NCI-H2196 (cell line): ENCODE measurements around the gene FBXO4.
"Not testable (repeated sequence)": the region's sequence is repeated elsewhere in the genome, so short reads cannot be mapped to it uniquely, and the experiment has no call there.

Source experiments
- DNase-seq: peaks from one replicate; lab custom pipeline; 2025; ENCODE audit not compliant: unreplicated experiment; lab: John Stamatoyannopoulos, UW

Gene FBXO4

GRCh38 chr5:41921874-41922273 is 3.2 kb upstream of the FBXO4 start:
- no peak for DNase-seq

DNA sequence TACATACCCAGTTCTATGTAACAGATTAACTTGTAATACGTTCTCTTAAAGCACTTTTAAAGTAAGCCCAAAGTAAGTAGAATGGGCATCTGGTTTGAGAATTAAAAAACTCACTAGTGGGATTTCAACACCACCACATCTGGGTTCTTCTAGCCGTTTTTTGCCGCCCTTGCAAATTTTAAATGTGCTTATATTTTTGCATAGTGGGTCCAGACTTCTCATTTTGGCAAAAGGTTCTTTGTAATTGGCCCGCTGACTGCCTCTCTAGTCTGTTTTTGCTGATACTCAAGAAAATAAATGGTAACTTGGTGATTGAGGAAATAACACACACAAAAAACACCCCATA is 582 bp upstream of the FBXO4 start:
- DNase-seq, result no peak

- peak; percentile 34 for DNase-seq
Measured at GRCh38 chr5:41925555-41925951, 472 bp downstream of the FBXO4 start.

GRCh38 chr5:41927604-41928003 is 2.5 kb downstream of the FBXO4 start:
- no peak for DNase-seq

- no peak for DNase-seq
Measured at GRCh38 chr5:41929035-41929434, 4.0 kb downstream of the FBXO4 start.

DNA sequence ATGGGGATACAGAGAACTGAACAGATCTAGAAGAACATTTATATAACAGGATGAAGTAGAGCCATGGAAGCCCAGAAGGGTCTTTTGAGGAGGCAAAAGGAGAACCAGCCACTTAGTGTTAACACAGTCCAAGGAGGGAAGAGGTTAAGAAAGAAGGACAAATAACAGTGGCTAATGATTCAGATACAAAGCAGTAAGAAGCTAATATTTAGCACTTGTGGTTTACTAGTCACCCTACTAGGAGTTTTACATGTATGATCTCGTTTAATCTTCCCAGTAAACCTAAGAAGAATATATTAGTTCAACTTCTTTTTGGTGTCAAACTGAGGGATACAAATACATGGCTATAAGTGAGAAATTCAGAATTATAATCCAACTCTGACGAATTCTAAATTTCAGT is 7.7 kb downstream of the FBXO4 start:
- no peak for DNase-seq

DNA sequence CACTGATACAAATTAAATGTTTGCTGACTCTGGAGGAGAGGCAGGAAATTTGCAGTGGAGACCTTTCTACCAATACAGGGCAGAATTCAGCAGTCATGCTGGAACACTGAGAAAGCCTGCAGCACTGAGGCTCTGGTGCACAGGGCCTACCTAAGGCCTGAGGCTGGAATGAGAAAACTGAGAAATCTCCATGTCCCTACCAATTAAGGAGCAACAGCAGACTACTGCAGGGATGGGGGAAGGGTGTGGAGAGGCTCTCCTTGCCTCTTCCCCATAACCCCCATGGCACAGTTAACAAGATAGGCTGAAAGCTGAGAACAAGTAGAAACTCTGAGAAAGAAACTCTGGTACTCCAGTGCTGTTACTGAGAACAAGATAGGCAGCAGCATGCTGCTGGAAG is 10.5 kb downstream of the FBXO4 start:
- no peak for DNase-seq

DNA sequence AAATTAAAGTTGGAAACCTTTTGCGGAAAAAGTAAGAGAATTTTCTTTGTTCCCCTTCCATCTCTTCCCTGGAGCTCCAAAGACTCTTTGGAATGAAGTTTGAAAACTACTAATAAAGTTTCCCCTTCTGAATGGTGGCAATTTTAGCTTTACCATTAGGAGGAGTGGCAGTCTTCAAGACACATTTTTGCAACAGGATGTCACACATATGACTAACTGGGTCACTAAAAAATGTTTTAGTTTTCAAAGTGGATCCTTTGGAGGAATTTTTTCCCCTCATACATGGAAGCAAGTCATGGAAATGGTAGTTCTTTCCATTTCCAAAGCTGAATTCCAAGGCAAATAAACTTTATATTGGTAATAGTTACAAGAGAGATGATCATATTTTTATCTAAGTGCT is 15.6 kb downstream of the FBXO4 start:
- no peak for DNase-seq

- DNase-seq, result not testable (repeated sequence)
Measured at GRCh38 chr5:41945332-41945955, 20.4 kb downstream of the FBXO4 start.

GRCh38 chr5:41951224-41951623 is 26.1 kb downstream of the FBXO4 start:
- DNase-seq, result no peak

DNA sequence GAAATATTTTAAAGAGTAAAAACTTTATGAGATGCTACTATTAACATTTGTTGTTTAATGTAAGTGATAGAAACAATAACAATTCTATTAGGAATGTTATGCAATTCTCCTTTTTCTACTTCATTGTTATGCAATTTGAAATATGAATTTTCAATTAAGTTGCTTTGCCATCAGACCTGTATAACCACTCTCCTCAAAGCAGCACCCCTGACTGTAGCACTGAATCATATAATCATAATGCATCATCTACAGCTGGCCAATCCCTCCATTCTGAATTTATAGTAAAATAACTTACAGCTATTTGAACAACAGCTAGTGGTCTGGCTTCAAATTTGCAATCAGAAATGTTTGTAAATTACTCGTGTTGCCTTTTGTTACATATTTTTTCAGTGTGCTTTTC is 29.2 kb downstream of the FBXO4 start:
- no peak for DNase-seq

DNA sequence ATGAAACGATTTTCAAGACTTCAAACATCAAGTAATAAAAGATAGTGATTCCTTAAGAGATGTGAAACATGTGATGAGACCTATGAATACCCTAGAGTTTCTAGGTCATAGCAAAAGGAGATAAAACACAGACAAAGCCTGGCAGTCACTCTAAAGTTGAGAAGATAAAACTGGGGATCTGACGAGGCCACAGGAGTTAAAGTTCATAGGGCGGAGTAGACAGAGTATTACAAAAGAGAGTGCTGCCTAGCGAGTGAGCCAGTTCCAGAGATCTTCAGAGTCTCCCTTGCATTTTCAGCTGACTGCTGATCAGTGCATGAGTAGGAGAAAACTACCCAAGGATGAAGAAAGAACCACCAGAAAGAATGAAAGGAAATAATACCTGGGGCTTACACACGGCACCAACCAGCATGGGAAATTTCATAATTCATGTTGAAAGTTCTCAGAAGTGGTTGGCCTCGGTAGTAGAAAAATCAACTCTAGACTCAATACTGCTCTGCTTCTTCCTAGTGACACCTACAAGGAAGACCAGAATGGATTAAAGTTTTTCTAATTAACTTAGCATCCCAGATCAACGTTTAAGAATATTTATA is 30.4 kb downstream of the FBXO4 start:
- DNase-seq, result no peak

DNA sequence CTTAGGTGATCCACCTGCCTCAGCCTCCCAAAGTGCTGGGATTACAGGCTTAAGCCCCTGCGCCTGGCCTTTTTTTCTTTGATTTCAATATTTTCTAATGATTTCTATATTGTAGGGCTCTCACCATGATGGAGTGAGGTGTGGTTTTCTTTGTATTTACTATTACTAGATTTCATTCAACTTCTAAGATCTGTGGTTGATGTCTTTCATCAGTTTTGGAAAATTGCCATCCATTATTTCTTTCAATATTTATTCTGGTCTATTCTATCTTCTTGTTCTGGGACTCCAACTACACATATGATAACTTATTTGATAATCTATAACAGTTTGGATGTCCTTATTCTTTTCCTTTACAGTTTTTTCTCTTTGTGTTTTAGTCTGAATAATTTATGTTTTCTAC is 31.9 kb downstream of the FBXO4 start:
- DNase-seq, result no peak

- DNase-seq, result no peak
Measured at GRCh38 chr5:41960481-41960880, 35.4 kb downstream of the FBXO4 start.

- DNase-seq, result no peak
Measured at GRCh38 chr5:41961736-41962135, 36.7 kb downstream of the FBXO4 start.

DNA sequence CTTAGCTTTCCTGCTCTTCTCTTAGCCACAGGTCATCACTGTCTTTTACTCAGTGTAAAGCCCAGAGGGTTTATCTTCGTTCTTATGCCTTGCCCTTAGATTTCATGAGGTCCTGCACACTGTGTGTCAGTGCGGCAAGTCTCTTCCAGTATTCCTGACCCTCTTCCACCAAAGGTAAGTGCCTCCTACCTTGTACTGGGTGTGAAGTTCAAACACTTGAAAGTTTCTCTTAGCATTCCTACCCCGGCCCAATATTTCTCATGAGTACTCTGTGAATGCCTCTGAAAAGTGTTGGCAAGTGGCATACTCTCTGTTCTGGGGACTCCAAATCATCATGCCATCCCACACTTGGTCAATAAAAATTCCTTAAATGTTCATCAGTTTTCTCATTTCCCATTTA is 37.4 kb downstream of the FBXO4 start:
- no peak for DNase-seq

DNA sequence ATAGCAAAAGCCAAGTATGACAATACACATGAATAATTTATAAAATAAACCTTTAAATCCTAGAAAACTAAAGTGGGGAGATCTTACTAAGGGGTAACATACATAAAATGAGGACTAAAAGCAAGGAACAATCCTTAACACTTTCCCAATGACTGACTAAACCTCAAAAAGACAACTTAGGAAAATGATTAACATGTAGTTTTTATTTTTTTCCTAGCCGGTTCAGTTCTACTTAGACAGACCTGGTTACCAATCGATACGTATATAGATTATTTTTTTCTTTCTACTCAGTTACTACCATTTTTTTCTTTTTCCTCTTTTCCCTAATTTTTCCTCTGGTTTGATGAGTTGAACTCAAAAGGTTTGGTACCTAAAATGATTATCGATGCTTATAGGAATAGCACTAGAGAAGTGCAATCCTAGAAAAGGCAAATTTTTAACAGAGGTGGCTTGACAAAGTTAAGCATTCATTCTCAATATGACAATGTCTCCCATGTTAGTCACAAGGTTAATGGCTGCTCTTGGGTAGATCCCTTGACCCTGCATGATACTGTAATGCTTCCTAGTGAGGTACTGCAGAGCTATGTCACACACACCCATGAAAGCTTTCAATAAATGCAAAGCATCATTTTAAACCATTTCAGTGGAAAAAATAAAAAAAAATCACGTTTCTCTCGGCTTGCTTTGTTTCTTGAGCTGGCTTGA is 41.5 kb downstream of the FBXO4 start:
- no peak for DNase-seq

DNA sequence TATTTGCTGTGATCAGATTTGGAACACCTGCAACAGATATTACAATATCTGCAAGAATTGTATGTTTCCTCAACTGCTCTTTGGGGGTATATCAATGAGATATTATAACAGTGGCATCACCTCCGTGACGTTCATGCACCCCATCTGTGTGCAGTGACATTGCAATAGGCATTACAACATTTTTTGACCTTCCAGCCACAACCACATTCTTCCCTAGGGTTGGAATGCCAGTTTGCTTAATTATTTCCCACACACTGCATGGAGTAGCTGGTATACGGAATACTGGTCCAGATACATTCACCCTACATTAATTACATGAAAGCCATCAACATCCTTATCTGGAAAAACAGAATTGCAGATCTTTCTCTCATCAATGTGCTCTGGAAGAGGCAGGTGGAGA is 42.3 kb downstream of the FBXO4 start:
- DNase-seq, result no peak

GRCh38 chr5:41968153-41968723 is 43.2 kb downstream of the FBXO4 start:
- no peak for DNase-seq

DNA sequence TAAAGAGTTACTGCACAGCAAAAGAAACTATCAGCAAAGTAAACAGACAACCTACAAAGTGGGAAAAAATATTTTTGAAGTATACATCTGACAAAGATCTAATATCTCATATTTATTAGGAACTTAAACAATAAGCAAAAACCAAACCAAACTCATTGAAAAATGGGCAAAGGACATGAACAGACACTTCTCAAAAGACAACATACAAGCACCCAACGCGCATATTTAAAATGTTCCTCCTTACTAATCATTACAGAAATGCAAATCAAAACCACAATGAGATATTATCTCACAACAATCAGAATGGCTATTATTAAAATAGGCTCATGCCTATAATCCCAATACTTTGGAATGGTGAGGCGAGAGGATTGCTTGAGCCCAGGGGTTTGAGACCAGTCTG is 48.0 kb downstream of the FBXO4 start:
- DNase-seq, result no peak

GRCh38 chr5:41973887-41974286 is 48.8 kb downstream of the FBXO4 start:
- DNase-seq, result no peak

GRCh38 chr5:41978676-41979075 is 53.6 kb downstream of the FBXO4 start:
- no peak for DNase-seq
